ENCODE measurements around the gene GLP1R. TPM values are rescaled to one million over a fixed set of nuclear protein-coding genes. Genes with fewer than 3 reads are reported as not detected.

The GLP1R gene
- polyA plus RNA-seq, 2 of the 4 experiments (the other 2 are of a cell fraction) = not detected

- DNase-seq (ENCODE audit: low read depth in 1 of 2, low spot score in 1 of 2) = no peak
- Histone ChIP-seq H3K9me3 (no peaks in the 10 kb centered on the region), H3K27ac (no peak overlapping the region), H3K4me2 (no peak overlapping the region), H3K4me1 (no peaks in the 10 kb centered on the region), H3K4me3 (no peak overlapping the region)
- no peak for ATAC-seq
- ChIA-PET CTCF (no interaction called here), POLR2A (no interaction called here)
- no peak for TF ChIP-seq RNF2 (IDR thresholded peaks at IDR 0.05; ENCODE audit: borderline replicate concordance, low read depth)
- FAIRE-seq = no peak
- 25% methylated on average over 4 of the region's 4 CpGs for WGBS (ENCODE audit: missing lambda C conversion rate)
Measured at GRCh38 chr6:39090036-39090435, 41.5 kb downstream of the GLP1R start.

GRCh38 chr6:39091220-39091619 lies 42.6 kb downstream of the GLP1R start:
- Histone ChIP-seq H3K27ac (no peak overlapping the region), H3K4me1 (no peaks in the 10 kb centered on the region), H3K4me2 (no peak overlapping the region), H3K4me3 (no peak overlapping the region), H3K9me3 (no peaks in the 10 kb centered on the region)
- POLR2A ChIA-PET = no interaction called here
- TF ChIP-seq, protein P1, sequence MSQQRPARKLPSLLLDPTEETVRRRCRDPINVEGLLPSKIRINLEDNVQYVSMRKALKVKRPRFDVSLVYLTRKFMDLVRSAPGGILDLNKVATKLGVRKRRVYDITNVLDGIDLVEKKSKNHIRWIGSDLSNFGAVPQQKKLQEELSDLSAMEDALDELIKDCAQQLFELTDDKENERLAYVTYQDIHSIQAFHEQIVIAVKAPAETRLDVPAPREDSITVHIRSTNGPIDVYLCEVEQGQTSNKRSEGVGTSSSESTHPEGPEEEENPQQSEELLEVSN (IDR thresholded peaks at IDR 0.05; ENCODE audit: borderline replicate concordance, low read depth) = no peak
- TF ChIP-seq PBX3 (IDR thresholded peaks at IDR 0.05) (no peak), FOSL2 (IDR thresholded peaks at IDR 0.05) (no peak), FOSL2 (CRISPR knock-in tag; IDR thresholded peaks at IDR 0.05) (no peak)
- WGBS (ENCODE audit: missing lambda C conversion rate) = 39% methylated on average over 7 of the region's 7 CpGs
- ATAC-seq = no peak
- no peak for DNase-seq (ENCODE audit: low read depth in 1 of 2, low spot score in 1 of 2)
- FAIRE-seq = no peak
- CTCF ChIA-PET = no interaction called here

GRCh38 chr6:39092124-39092523 lies 43.5 kb downstream of the GLP1R start:
- Histone ChIP-seq H3K4me1 (no peaks in the 10 kb centered on the region), H3K9me3 (no peaks in the 10 kb centered on the region), H3K27ac (no peak overlapping the region), H3K4me3 (no peak overlapping the region), H3K4me2 (no peak overlapping the region)
- DNase-seq (ENCODE audit: low read depth in 1 of 2, low spot score in 1 of 2) (no peak), FAIRE-seq (no peak), ATAC-seq (no peak)
- 18% methylated on average over 1 of the region's 1 CpG for WGBS (ENCODE audit: missing lambda C conversion rate)
- ChIA-PET CTCF (no interaction called here), POLR2A (interaction anchor here (0.8 kb wide), 1 partner anchor 22 kb away, joined by 4 read pairs; no protein-coding TSS in a partner anchor)
- TF ChIP-seq GATA3 (IDR thresholded peaks at IDR 0.05; ENCODE audit: borderline replicate concordance) (no peak), SMC3 (IDR thresholded peaks at IDR 0.05) (no peak), HOXB5 (CRISPR knock-in tag; IDR thresholded peaks at IDR 0.05) (no peak), BHLHE40 (IDR thresholded peaks at IDR 0.05; ENCODE audit: low read depth, low read length) (no peak), RARB (CRISPR knock-in tag; IDR thresholded peaks at IDR 0.05) (no peak)
- TF ChIP-seq, protein P2, sequence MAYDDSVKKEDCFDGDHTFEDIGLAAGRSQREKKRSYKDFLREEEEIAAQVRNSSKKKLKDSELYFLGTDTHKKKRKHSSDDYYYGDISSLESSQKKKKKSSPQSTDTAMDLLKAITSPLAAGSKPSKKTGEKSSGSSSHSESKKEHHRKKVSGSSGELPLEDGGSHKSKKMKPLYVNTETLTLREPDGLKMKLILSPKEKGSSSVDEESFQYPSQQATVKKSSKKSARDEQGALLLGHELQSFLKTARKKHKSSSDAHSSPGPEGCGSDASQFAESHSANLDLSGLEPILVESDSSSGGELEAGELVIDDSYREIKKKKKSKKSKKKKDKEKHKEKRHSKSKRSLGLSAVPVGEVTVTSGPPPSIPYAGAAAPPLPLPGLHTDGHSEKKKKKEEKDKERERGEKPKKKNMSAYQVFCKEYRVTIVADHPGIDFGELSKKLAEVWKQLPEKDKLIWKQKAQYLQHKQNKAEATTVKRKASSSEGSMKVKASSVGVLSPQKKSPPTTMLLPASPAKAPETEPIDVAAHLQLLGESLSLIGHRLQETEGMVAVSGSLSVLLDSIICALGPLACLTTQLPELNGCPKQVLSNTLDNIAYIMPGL (CRISPR knock-in tag; IDR thresholded peaks at IDR 0.05; ENCODE audit: borderline replicate concordance) = no peak

DNA sequence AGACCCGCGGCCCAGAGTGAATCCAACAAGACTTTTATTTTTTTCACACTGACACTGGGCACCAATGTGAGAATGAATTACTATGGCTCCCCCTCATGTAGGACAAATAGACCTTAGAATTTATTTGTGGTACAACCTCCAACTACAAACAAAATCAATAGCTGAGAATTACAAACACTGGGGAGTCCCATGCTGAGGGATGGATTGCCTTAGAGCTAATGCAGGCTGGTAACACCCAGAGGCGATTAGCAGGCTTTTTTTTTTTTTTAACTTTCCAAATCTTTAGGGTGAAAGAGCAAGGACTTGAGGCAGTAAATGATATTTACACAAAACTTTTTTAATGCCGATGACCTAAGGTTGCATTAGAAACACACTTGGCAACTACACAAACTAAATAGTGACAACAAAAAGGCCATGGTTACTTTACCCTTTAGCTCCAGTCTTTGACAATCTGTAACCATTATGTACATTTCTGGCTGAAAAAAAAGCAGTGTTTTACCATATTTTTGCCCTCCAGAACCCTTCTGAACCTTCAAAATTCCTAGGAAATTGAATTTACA lies 44.6 kb downstream of the GLP1R start:
- WGBS (ENCODE audit: missing lambda C conversion rate) = 60% methylated on average over 4 of the region's 4 CpGs
- no peak for ATAC-seq
- no peak for FAIRE-seq
- Histone ChIP-seq H3K4me3 (no peak overlapping the region), H3K27ac (no peak overlapping the region), H3K4me2 (no peak overlapping the region), H3K4me1 (no peaks in the 10 kb centered on the region), H3K9me3 (no peaks in the 10 kb centered on the region)
- no peak for DNase-seq (ENCODE audit: low read depth in 1 of 2, low spot score in 1 of 2)
- CTCF ChIA-PET = interaction anchor here (0.7 to 1.1 kb wide), 2 partner anchors 9 to 39 kb away, joined by 3 to 4 read pairs; no protein-coding TSS in a partner anchor
- TF ChIP-seq FOSL2 (IDR thresholded peaks at IDR 0.05) (no peak), FOSL2 (CRISPR knock-in tag; IDR thresholded peaks at IDR 0.05) (no peak), PBX3 (IDR thresholded peaks at IDR 0.05) (no peak), CHD2 (IDR thresholded peaks at IDR 0.05; ENCODE audit: low read length, partially characterized antibody) (no peak), EHF (CRISPR knock-in tag; IDR thresholded peaks at IDR 0.05) (no peak), FOSB (CRISPR knock-in tag; IDR thresholded peaks at IDR 0.05) (no peak)
- POLR2A ChIA-PET = no interaction called here

All from A549 (cell line).